Lung (tissue), 12 donors: ENCODE measurements around the gene SEMG2. TPM values are rescaled to one million over a fixed set of nuclear protein-coding genes. Genes with fewer than 3 reads are reported as not detected.

Experiments used
- ATAC-seq: fragments of 200-7000 bp; cut with Tn5 transposase; one replicate; pipeline ENCODE4 v1.9.1; 2020; ENCODE audit warnings: moderate number of reproducible peaks; ENCODE audit not compliant: insufficient read depth, low FRiP score
- DNase-seq, 3 donors: peaks; one replicate each; pipeline ENCODE4 v3.0.0-alpha.2; 2013 to 2017
- H3K27ac ChIP-seq, 2 donors: one replicate each; pipeline ENCODE4 v1.5.1; 2013; ENCODE audit warnings: mild to moderate bottlenecking in 2 of 2, moderate library complexity in 2 of 2, control low read depth in 1 of 2, inconsistent platforms in 1 of 2, low read depth in 1 of 2, low read length in 1 of 2
- H3K27me3 ChIP-seq, 3 donors: one replicate each; pipeline ENCODE4 v1.5.1; 2013; ENCODE audit warnings: low read length in 2 of 3; ENCODE audit not compliant: control insufficient read depth in 3 of 3, insufficient read depth in 3 of 3
- H3K36me3 ChIP-seq, 4 donors: one replicate each; pipeline ENCODE4 v1.5.1; 2013; ENCODE audit warnings: low read length in 4 of 4, mild to moderate bottlenecking in 1 of 4, moderate library complexity in 1 of 4; ENCODE audit not compliant: control insufficient read depth in 4 of 4, insufficient read depth in 4 of 4
- H3K4me1 ChIP-seq, 5 donors: one replicate each; pipeline ENCODE4 v1.5.1; 2013; ENCODE audit warnings: low read length in 5 of 5, mild to moderate bottlenecking in 2 of 5, moderate library complexity in 1 of 5; ENCODE audit not compliant: control insufficient read depth in 5 of 5, insufficient read depth in 5 of 5
- H3K4me3 ChIP-seq: one replicate; pipeline ENCODE4 v1.5.1; 2013; ENCODE audit warnings: mild to moderate bottlenecking, control low read depth, moderate library complexity
- H3K9ac ChIP-seq, 2 donors: one replicate each; pipeline ENCODE4 v1.5.1; 2013; ENCODE audit warnings: low read length in 2 of 2, control low read depth in 1 of 2; ENCODE audit not compliant: insufficient read depth in 1 of 2
- H3K9me3 ChIP-seq, 4 donors: one replicate each; pipeline ENCODE4 v1.5.1; 2013; ENCODE audit warnings: low read length in 3 of 4, mild to moderate bottlenecking in 1 of 4, moderate library complexity in 1 of 4; ENCODE audit not compliant: control insufficient read depth in 4 of 4, insufficient read depth in 3 of 4
- CTCF ChIP-seq: IDR thresholded peaks from 2 replicates; pipeline ENCODE4 v1.5.1; 2012; ENCODE audit warnings: mild to moderate bottlenecking; ENCODE audit errors: control extremely low read depth, extremely low read depth
- WGBS, 2 donors: extraction: QIAGEN DNeasy Blood & Tissue Kit; methylation state at CpG; one replicate each; pipeline ENCODE4 v1.1.7; 2013; 5-methylcytosine and 5-hydroxymethylcytosine counted together
- polyA plus RNA-seq, 2 donors: library from polyadenylated mRNA; stranded (reverse); fragments of 200-250 nt; gene quantifications; one replicate each; pipeline ENCODE4 v1.2.1, GENCODE V29; 2013
- total RNA-seq, 2 donors: library from RNA; depleted of rRNA in 1 of 2; stranded (reverse); fragments of >200 nt in 1 of 2; gene quantifications; one replicate each; pipeline ENCODE4 v1.2.1, GENCODE V29; 2014 to 2021
- donor health status: control.
- donor health status: control.
- donor health status: Bipolar disorder and iron deficiency.
- donor health status: healthy.
- donor health status: DM: yes; HTN: yes; CAD: no.

Gene SEMG2
- total and polyA plus RNA-seq, 4 donors = not detected

- no peak for ATAC-seq
- H3K27me3 ChIP-seq = peaks cover 0 to 4% (median 0%) of the 10 kb centered on the region in 3 donors
- no peaks in the 10 kb centered on the region for H3K36me3 ChIP-seq
- WGBS, 2 donors = 79 to 85% methylated on average over 3 of the region's 3 CpGs
- peaks cover 0 to 21% (median 12%) of the 10 kb centered on the region in 5 donors for H3K4me1 ChIP-seq
- no peak overlapping the region for H3K27ac ChIP-seq
- no peaks in the 10 kb centered on the region for H3K9me3 ChIP-seq
- no peak overlapping the region for H3K4me3 ChIP-seq
- no peak overlapping the region for H3K9ac ChIP-seq
- TF ChIP-seq CTCF = no peak
- no peak for DNase-seq
Observed at GRCh38 chr20:45257161-45257560, 36.0 kb downstream of the SEMG2 start.

GRCh38 chr20:45257711-45258110 is 36.5 kb downstream of the SEMG2 start:
- Histone ChIP-seq H3K4me1 (peaks cover 0 to 16% (median 10%) of the 10 kb centered on the region in 5 donors), H3K9me3 (no peaks in the 10 kb centered on the region), H3K36me3 (no peaks in the 10 kb centered on the region), H3K9ac (no peak overlapping the region), H3K27me3 (peaks cover 0 to 4% (median 0%) of the 10 kb centered on the region in 3 donors), H3K4me3 (no peak overlapping the region), H3K27ac (no peak overlapping the region)
- no peak for ATAC-seq
- WGBS, 2 donors = 93 to 94% methylated on average over 7 of the region's 7 CpGs
- no peak for DNase-seq
- no peak for TF ChIP-seq CTCF

GRCh38 chr20:45258259-45258658 is 37.1 kb downstream of the SEMG2 start:
- ATAC-seq = no peak
- 95% methylated on average over 3 of the region's 3 CpGs for WGBS, 2 donors
- DNase-seq = no peak

More at GRCh38 chr20:45258259-45258658, 37.1 kb downstream of the SEMG2 start:
- Histone ChIP-seq H3K27me3 (peaks cover 0 to 4% (median 0%) of the 10 kb centered on the region in 3 donors), H3K27ac (no peak overlapping the region), H3K36me3 (no peaks in the 10 kb centered on the region), H3K9me3 (no peaks in the 10 kb centered on the region), H3K4me3 (no peak overlapping the region), H3K9ac (no peak overlapping the region), H3K4me1 (peaks cover 0 to 15% (median 9%) of the 10 kb centered on the region in 5 donors)
- TF ChIP-seq CTCF = no peak
